SK-N-SH (cell line): ENCODE results near the gene SRBD1. TPM values are rescaled to one million over a fixed set of nuclear protein-coding genes. Genes with fewer than 3 reads are reported as not detected.

Source experiments
- CTCF ChIA-PET: fragments of 300-600, 350-600 bp; formaldehyde crosslinking; extraction: SDS; loops from one replicate; lab custom pipeline; 2021; lab: Yijun Ruan, JAX
- POLR2A ChIA-PET: fragments of 350-600 bp; sonication (Branson Sonifier 250); formaldehyde crosslinking; extraction: SDS; loops from one replicate; lab custom pipeline; 2020; ENCODE audit warnings: antibody characterized with exemption, inconsistent platforms; lab: Yijun Ruan, JAX
- DNase-seq: peaks from one replicate; pipeline ENCODE4 v3.0.0; 2012
- H2AFZ ChIP-seq: fragments of 200-600 bp; sonication (generic); 2 replicates; pipeline ENCODE4 v1.8.1; 2016; ENCODE audit warnings: antibody characterized with exemption, mild to moderate bottlenecking, low read depth
- H3F3A ChIP-seq: fragments of 200-600 bp; sonication (generic); replicated peaks from 2 replicates; pipeline ENCODE3; 2016; ENCODE audit warnings: antibody characterized with exemption, mild to moderate bottlenecking; ENCODE audit not compliant: insufficient read depth
- H3K27ac ChIP-seq, 2 experiments: fragments of 200-500 bp in 1 of 2; fragments of 200-600 bp in 1 of 2; sonication (Bioruptor generic) in 1 of 2; sonication (generic), shearing (Covaris generic) in 1 of 2; 2 replicates each; pipeline versions ENCODE4 v1.5.1 to v1.6.1; 2014 to 2016; ENCODE audit warnings: low read depth in 2 of 2, inconsistent platforms in 1 of 2, low read length in 1 of 2, mild to moderate bottlenecking in 1 of 2, mixed read lengths in 1 of 2
- H3K27me3 ChIP-seq: fragments of 200-600 bp; sonication (generic), shearing (Covaris generic); 2 replicates; pipeline ENCODE4 v1.6.1; 2016; ENCODE audit warnings: mixed run types; ENCODE audit not compliant: insufficient read depth
- H3K36me3 ChIP-seq, 2 experiments: fragments of 200-500 bp in 1 of 2; fragments of 200-600 bp in 1 of 2; sonication (Bioruptor generic) in 1 of 2; sonication (generic) in 1 of 2; replicated peaks in 1 of 2; 2 replicates each; pipeline versions ENCODE3 to v1.5.1; 2014 to 2016; ENCODE audit warnings: low read length in 1 of 2, mild to moderate bottlenecking in 1 of 2; ENCODE audit not compliant: insufficient read depth in 2 of 2, control insufficient read depth in 1 of 2
- H3K4me1 ChIP-seq, 2 experiments: fragments of 200-500 bp in 1 of 2; fragments of 200-600 bp in 1 of 2; sonication (Bioruptor generic) in 1 of 2; sonication (generic), shearing (Covaris generic) in 1 of 2; 2 replicates each; pipeline versions ENCODE4 v1.5.1 to v1.6.1; 2014 to 2016; ENCODE audit warnings: low read depth in 1 of 2, low read length in 1 of 2, mixed run types in 1 of 2; ENCODE audit not compliant: insufficient read depth in 2 of 2, control insufficient read depth in 1 of 2
- H3K4me2 ChIP-seq: fragments of 200-600 bp; sonication (generic), shearing (Covaris generic); 2 replicates; pipeline ENCODE4 v1.6.1; 2017; ENCODE audit warnings: mixed run types
- H3K4me3 ChIP-seq, 2 experiments: fragments of 200-500 bp in 1 of 2; fragments of 200-600 bp in 1 of 2; sonication (Bioruptor generic) in 1 of 2; sonication (generic), shearing (Covaris generic) in 1 of 2; 2 replicates each; pipeline versions ENCODE4 v1.5.1 to v1.8.1; 2014 to 2016; ENCODE audit warnings: low read depth in 2 of 2, inconsistent platforms in 1 of 2, low read length in 1 of 2, mild to moderate bottlenecking in 1 of 2, mixed read lengths in 1 of 2, moderate library complexity in 1 of 2
- H3K79me2 ChIP-seq: fragments of 200-600 bp; sonication (generic); 2 replicates; pipeline ENCODE4 v1.8.1; 2017; ENCODE audit warnings: mild to moderate bottlenecking; ENCODE audit not compliant: insufficient read depth
- H3K9ac ChIP-seq: fragments of 200-600 bp; sonication (generic); 2 replicates; pipeline ENCODE4 v1.6.1; 2017; ENCODE audit warnings: mixed run types
- H3K9me2 ChIP-seq: fragments of 200-600 bp; sonication (generic); 2 replicates; pipeline ENCODE4 v1.6.1; 2017; ENCODE audit warnings: mixed run types
- H3K9me3 ChIP-seq: fragments of 200-600 bp; sonication (generic); 2 replicates; pipeline ENCODE4 v1.6.1; 2017; ENCODE audit warnings: mixed run types, mild to moderate bottlenecking, moderate library complexity
- H4K20me1 ChIP-seq: fragments of 200-600 bp; sonication (generic); 2 replicates; pipeline ENCODE4 v1.6.1; 2017; ENCODE audit warnings: mild to moderate bottlenecking, mixed run types; ENCODE audit not compliant: insufficient read depth
- CHD2 ChIP-seq: fragments of 150-350 bp; IDR thresholded peaks from 2 replicates; pipeline ENCODE4 v1.6.1; 2018; ENCODE audit warnings: low read length; ENCODE audit not compliant: partially characterized antibody
- EZH2phosphoT487 ChIP-seq: fragments of 200-600 bp; sonication (generic); IDR thresholded peaks from 2 replicates; pipeline ENCODE4 v1.6.1; 2017; ENCODE audit warnings: low read depth, mixed run types, mild to moderate bottlenecking, antibody characterized with exemption, moderate library complexity, borderline replicate concordance
- FOXJ3 ChIP-seq: sonication (generic); formaldehyde crosslinking; IDR thresholded peaks from 2 replicates; pipeline ENCODE4 v1.5.1; 2020; ENCODE audit warnings: mild to moderate bottlenecking, missing genetic modification reagents
- GABPA ChIP-seq: IDR thresholded peaks from 2 replicates; pipeline ENCODE4 v1.4.0; 2012; ENCODE audit warnings: low read depth, mild to moderate bottlenecking
- IRF3 ChIP-seq: fragments of 150-350 bp; IDR thresholded peaks from 2 replicates; pipeline ENCODE4 v1.6.1; 2016; ENCODE audit warnings: mild to moderate bottlenecking, low read depth, low read length
- MXI1 ChIP-seq: IDR thresholded peaks from 2 replicates; pipeline ENCODE4 v1.6.1; 2012; ENCODE audit warnings: mild to moderate bottlenecking, low read depth, low read length, improper control_type of control experiment
- RAD21 ChIP-seq: IDR thresholded peaks from 2 replicates; pipeline ENCODE4 v1.6.1; 2012; ENCODE audit warnings: mild to moderate bottlenecking, low read length
- RCOR1 ChIP-seq: fragments of 150-350 bp; IDR thresholded peaks from 2 replicates; pipeline ENCODE4 v1.6.1; 2017; ENCODE audit warnings: antibody characterized with exemption, low read length
- REST ChIP-seq: IDR thresholded peaks from 2 replicates; pipeline ENCODE4 v1.6.1; 2012; ENCODE audit warnings: mild to moderate bottlenecking, low read depth, low read length, moderate library complexity
- SMC3 ChIP-seq: IDR thresholded peaks from 2 replicates; pipeline ENCODE4 v1.6.1; 2012; ENCODE audit warnings: low read depth, low read length, improper control_type of control experiment
- TAF1 ChIP-seq: IDR thresholded peaks from 2 replicates; pipeline ENCODE4 v1.6.1; 2012; ENCODE audit warnings: low read depth, mild to moderate bottlenecking, low read length, moderate library complexity, borderline replicate concordance
- TCF12 ChIP-seq: IDR thresholded peaks from 2 replicates; pipeline ENCODE4 v1.4.0; 2012
- YY1 ChIP-seq: IDR thresholded peaks from 2 replicates; pipeline ENCODE4 v1.4.0; 2012; ENCODE audit warnings: low read depth, mild to moderate bottlenecking
- WGBS: methylation state at CpG from one replicate; pipeline ENCODE4 v1.1.6; 2017; ENCODE audit warnings: low lambda C conversion rate; 5-methylcytosine and 5-hydroxymethylcytosine counted together
- polyA plus RNA-seq, 3 experiments: library from polyadenylated mRNA; depleted of rRNA; stranded (reverse); fragments of >200 nt; gene quantifications; 2 replicates each; pipeline ENCODE4 v1.2.3, GENCODE V29; 2012

The SRBD1 gene
- polyA plus RNA-seq, 1 of the 3 experiments (the other 2 are of a cell fraction), result 3.2 TPM

DNA sequence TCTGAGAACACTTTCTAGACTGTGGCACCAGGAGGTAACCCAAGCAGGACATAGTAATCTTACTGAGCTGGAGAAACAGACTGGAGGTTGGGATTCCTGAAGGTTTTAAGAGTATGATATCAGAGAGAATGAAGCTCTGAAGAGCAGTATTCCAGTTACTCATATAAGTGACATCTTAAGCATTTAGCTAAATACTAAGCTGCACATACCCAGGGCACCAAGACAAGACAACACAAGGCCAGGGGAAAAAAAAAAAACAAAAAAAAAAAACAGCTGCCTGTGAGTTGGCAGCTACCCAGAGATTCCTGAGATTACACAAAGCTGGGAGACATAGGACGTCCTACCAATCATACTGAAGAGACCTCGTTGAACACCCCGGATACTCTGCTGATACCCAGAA is 175.8 kb downstream of the SRBD1 start (continued):
- TF ChIP-seq GABPA, result no peak
- peak; percentile 82 for TF ChIP-seq TCF12
- no peak for TF ChIP-seq FOXJ3 (CRISPR knock-in tag)
- no peak for TF ChIP-seq MXI1
- no peak for TF ChIP-seq SMC3
- TF ChIP-seq EZH2phosphoT487, result no peak
- TF ChIP-seq TAF1, result no peak
- TF ChIP-seq IRF3, result no peak

- no peak for TF ChIP-seq YY1
- TF ChIP-seq REST, result no peak
- TF ChIP-seq CHD2, result no peak
- TF ChIP-seq RCOR1, result no peak
- no peak for TF ChIP-seq RAD21
- no peak for TF ChIP-seq SMC3
- TF ChIP-seq IRF3, result no peak
- 87% methylated on average over 4 of the region's 4 CpGs for WGBS
- Histone ChIP-seq H3K27ac (no peak overlapping the region), H3K9ac (no peak overlapping the region), H3K9me3 (no peaks in the 10 kb centered on the region), H4K20me1 (no peaks in the 10 kb centered on the region), H3F3A (peaks cover 13% of the 10 kb centered on the region), H3K4me3 (no peak overlapping the region), H3K4me2 (no peak overlapping the region), H3K9me2 (no peaks in the 10 kb centered on the region), H3K79me2 (0 out of 2 replicates have a peak, but pooled peaks cover 7% of the 10 kb centered on the region), H3K4me1 (peaks cover 0 to 14% of the 10 kb centered on the region in 2 experiments; a peak in 1 of 4 replicates), H3K36me3 (peaks cover 0 to 3% of the 10 kb centered on the region in 2 experiments), H2AFZ (no peak overlapping the region), H3K27me3 (no peaks in the 10 kb centered on the region)
- ChIA-PET POLR2A (no interaction called here), CTCF (interaction anchor here (1.3 to 2.6 kb wide), 4 partner anchors 14 to 452 kb away, joined by 3 to 8 read pairs (median 6); no protein-coding TSS in a partner anchor)
- no peak for DNase-seq
These were observed 177.7 kb downstream of the SRBD1 start for GRCh38 chr2:45433363-45433762.
